CD14-positive monocyte (primary cell): ENCODE data around the gene SC5D. TPM values are rescaled to one million over a fixed set of nuclear protein-coding genes. Genes with fewer than 3 reads are reported as not detected.

Source experiments
- DNase-seq, 3 donors: peaks; one replicate each; pipeline ENCODE4 v3.0.0-alpha.2; 2011 to 2022
- H2AFZ ChIP-seq: 2 replicates; pipeline ENCODE4 v1.6.0; 2012; ENCODE audit warnings: mild to moderate bottlenecking, low read depth, low read length, inconsistent platforms; ENCODE audit not compliant: insufficient read depth, poor library complexity, severe bottlenecking
- H3K27ac ChIP-seq, 2 donors: 1 replicate in 1 of 2; 2 replicates in 1 of 2; pipeline ENCODE4 v1.5.1; 2012 to 2013; ENCODE audit warnings: low read length in 2 of 2, control low read depth in 1 of 2, inconsistent platforms in 1 of 2, low read depth in 1 of 2, mild to moderate bottlenecking in 1 of 2
- H3K27me3 ChIP-seq, 2 donors: one replicate each; pipeline versions ENCODE4 v1.6.0 to v1.6.1; 2011 to 2013; ENCODE audit warnings: low read length in 2 of 2; ENCODE audit not compliant: control insufficient read depth in 2 of 2, insufficient read depth in 2 of 2
- H3K36me3 ChIP-seq, 2 donors: replicated peaks in 1 of 2; 1 replicate in 1 of 2; 2 replicates in 1 of 2; pipeline versions ENCODE4 v1.5.1 to v1.6.1; 2012 to 2013; ENCODE audit warnings: low read length in 2 of 2, control low read depth in 1 of 2, inconsistent platforms in 1 of 2, mild to moderate bottlenecking in 1 of 2; ENCODE audit not compliant: insufficient read depth in 2 of 2, control insufficient read depth in 1 of 2
- H3K4me1 ChIP-seq, 2 donors: 1 replicate in 1 of 2; 2 replicates in 1 of 2; pipeline versions ENCODE4 v1.5.1 to v1.6.1; 2012 to 2013; ENCODE audit warnings: low read length in 2 of 2, control low read depth in 1 of 2, inconsistent platforms in 1 of 2, mild to moderate bottlenecking in 1 of 2, moderate library complexity in 1 of 2; ENCODE audit not compliant: insufficient read depth in 2 of 2, control insufficient read depth in 1 of 2
- H3K4me2 ChIP-seq: replicated peaks from 2 replicates; pipeline ENCODE3; 2012; ENCODE audit warnings: low read length, moderate library complexity, mild to moderate bottlenecking; ENCODE audit not compliant: poor library complexity, severe bottlenecking; ENCODE audit errors: extremely low read depth
- H3K4me3 ChIP-seq, 3 experiments: fragments of 200-600 bp in 1 of 3; sonication (generic) in 1 of 3; replicated peaks in 1 of 3; 1 replicate in 2 of 3; 2 replicates in 1 of 3; pipeline ENCODE4 v1.5.1; 2011 to 2013; ENCODE audit warnings: low read length in 3 of 3, mild to moderate bottlenecking in 3 of 3, control low read depth in 2 of 3, low read depth in 2 of 3, inconsistent platforms in 1 of 3, moderate library complexity in 1 of 3
- H3K79me2 ChIP-seq: 2 replicates; pipeline ENCODE4 v1.6.0; 2012; ENCODE audit warnings: mild to moderate bottlenecking, control low read depth, inconsistent platforms, low read length, moderate library complexity; ENCODE audit not compliant: insufficient read depth
- H3K9ac ChIP-seq: 2 replicates; pipeline ENCODE4 v1.6.0; 2017; ENCODE audit warnings: low read length, mild to moderate bottlenecking; ENCODE audit not compliant: insufficient read depth, poor library complexity, severe bottlenecking
- H3K9me3 ChIP-seq, 2 donors: replicated peaks in 1 of 2; 1 replicate in 1 of 2; 2 replicates in 1 of 2; pipeline versions ENCODE4 v1.5.1 to v1.6.1; 2012 to 2013; ENCODE audit warnings: low read length in 2 of 2, control low read depth in 1 of 2; ENCODE audit not compliant: control insufficient read depth in 1 of 2, insufficient read depth in 1 of 2
- H4K20me1 ChIP-seq: 2 replicates; pipeline ENCODE4 v1.6.0; 2012; ENCODE audit warnings: mild to moderate bottlenecking, low read length, control low read depth, moderate library complexity; ENCODE audit not compliant: insufficient read depth
- H3K27ac Mint-ChIP-seq, 7 donors: one replicate each; pipeline ENCODE4 v1.8.0; 2020; ENCODE audit warnings: mild to moderate bottlenecking in 7 of 7, mixed read lengths in 7 of 7, moderate library complexity in 6 of 7, inconsistent platforms in 2 of 7
- H3K27me3 Mint-ChIP-seq, 3 donors: one replicate each; pipeline ENCODE4 v1.8.0; 2021 to 2022; ENCODE audit warnings: low read depth in 3 of 3, mild to moderate bottlenecking in 3 of 3, mixed read lengths in 3 of 3, moderate library complexity in 3 of 3, inconsistent platforms in 1 of 3
- H3K36me3 Mint-ChIP-seq, 2 donors: one replicate each; pipeline ENCODE4 v1.8.0; 2020; ENCODE audit warnings: mixed read lengths in 2 of 2, inconsistent platforms in 1 of 2, mild to moderate bottlenecking in 1 of 2
- H3K4me1 Mint-ChIP-seq: one replicate; pipeline ENCODE4 v1.8.0; 2020; ENCODE audit warnings: mild to moderate bottlenecking, mixed read lengths
- H3K4me3 Mint-ChIP-seq, 2 donors: one replicate each; pipeline ENCODE4 v1.8.0; 2020; ENCODE audit warnings: mild to moderate bottlenecking in 2 of 2, mixed read lengths in 2 of 2, moderate library complexity in 1 of 2
- H3K9me3 Mint-ChIP-seq, 7 donors: one replicate each; pipeline ENCODE4 v1.8.0; 2020 to 2022; ENCODE audit warnings: mixed read lengths in 7 of 7, mild to moderate bottlenecking in 6 of 7, moderate library complexity in 6 of 7, inconsistent platforms in 2 of 7
- CTCF ChIP-seq: fragments of 200-600 bp; IDR thresholded peaks from one replicate; pipeline ENCODE4 v1.8.0; 2022; ENCODE audit warnings: antibody characterized with exemption, mild to moderate bottlenecking
- WGBS: methylation state at CpG from one replicate; pipeline ENCODE4 v1.1.5; 2013; ENCODE audit warnings: missing lambda C conversion rate; ENCODE audit not compliant: insufficient coverage; 5-methylcytosine and 5-hydroxymethylcytosine counted together
- intact Hi-C, 2 donors: fragments of 100-400 bp; cut with micrococcal nuclease; formaldehyde crosslinking; loops; one replicate each; pipeline versions ENCODE4 v1.15.0 to v1.15.1; 2023
- polyA plus RNA-seq, 3 donors: library from polyadenylated mRNA; depleted of rRNA in 1 of 3; unstranded in 2 of 3; stranded (reverse) in 1 of 3; fragments of 300-500 nt in 2 of 3; fragments of >200 nt in 1 of 3; fragmentation: Illumina TruSeq in 2 of 3; gene quantifications; 1 replicate in 2 of 3; 2 replicates in 1 of 3; pipeline ENCODE4 v1.2.3, GENCODE V29; 2012 to 2021

The SC5D gene
- polyA plus RNA-seq, 3 donors = 6.4 to 8.3 (median 8.3) TPM

GRCh38 chr11:121318848-121319834 lies 26.6 kb downstream of the SC5D start:
- peak; percentile 61 to 71 (median 68) for DNase-seq
- intact Hi-C loops = no loop called here
- Histone ChIP-seq H3K4me1 (no peaks in the 10 kb centered on the region), H2AFZ (no peak overlapping the region), H3K36me3 (no peaks in the 10 kb centered on the region), H3K4me2 (no peak overlapping the region), H4K20me1 (no peaks in the 10 kb centered on the region), H3K4me3 (no peak overlapping the region), H3K9me3 (no peaks in the 10 kb centered on the region), H3K79me2 (no peaks in the 10 kb centered on the region), H3K27me3 (no peaks in the 10 kb centered on the region), H3K27ac (no peak overlapping the region), H3K9ac (no peak overlapping the region)
- H3K27me3 Mint-ChIP-seq = no peaks in the 10 kb centered on the region
- H3K4me1 Mint-ChIP-seq = peaks cover 15% of the 10 kb centered on the region
- 25% methylated on average over 4 of the region's 7 CpGs for WGBS
- peak; percentile 87 for TF ChIP-seq CTCF
- peaks cover 0 to 3% of the 10 kb centered on the region in 2 donors for H3K36me3 Mint-ChIP-seq
- H3K9me3 Mint-ChIP-seq = no peaks in the 10 kb centered on the region
- no peak overlapping the region for H3K4me3 Mint-ChIP-seq
- no peak overlapping the region for H3K27ac Mint-ChIP-seq

GRCh38 chr11:121321614-121322243 lies 29.2 kb downstream of the SC5D start:
- no peaks in the 10 kb centered on the region for H3K9me3 ChIP-seq
- H2AFZ ChIP-seq = no peak overlapping the region
- H3K79me2 ChIP-seq = no peaks in the 10 kb centered on the region
- TF ChIP-seq CTCF = peak; percentile 45
- no peak overlapping the region for H3K9ac ChIP-seq
- H3K36me3 ChIP-seq = no peaks in the 10 kb centered on the region
- Mint-ChIP-seq H3K36me3 (no peaks in the 10 kb centered on the region), H3K4me1 (peaks cover 21% of the 10 kb centered on the region), H3K27me3 (no peaks in the 10 kb centered on the region), H3K4me3 (no peak overlapping the region), H3K27ac (peak overlapping the region in 1 of 7 donors; percentile 5), H3K9me3 (no peaks in the 10 kb centered on the region)
- WGBS = 14% methylated on average over 5 of the region's 7 CpGs
- no peak overlapping the region for H3K4me3 ChIP-seq
- H3K4me1 ChIP-seq = peaks cover 0 to 4% of the 10 kb centered on the region in 2 donors
- peak; percentile 8 to 39 (median 11) for DNase-seq
- H3K27me3 ChIP-seq = no peaks in the 10 kb centered on the region
- intact Hi-C loops = loop anchor here in 1 of 2 donors (5.0 to 10.0 kb wide), 3 partner anchors 53 to 271 kb away; no protein-coding TSS in a partner anchor
- H4K20me1 ChIP-seq = no peaks in the 10 kb centered on the region
- H3K4me2 ChIP-seq = no peak overlapping the region
- no peak overlapping the region for H3K27ac ChIP-seq
